Stimulated activated CD4-positive, alpha-beta T cell treated with anti-CD3 and anti-CD28 coated beads, TNF-alpha, amount 100 ng/mL, for 4 hours (primary cell): ENCODE data around the gene CTNNA1.
"Not testable (repeated sequence)": the region's sequence is repeated elsewhere in the genome, so short reads cannot be mapped to it uniquely, and the experiment has no call there.

Experiments
- DNase-seq, 3 experiments: peaks; one replicate each; pipeline ENCODE4 v3.0.0-alpha.2; 2020; ENCODE audit warnings: low read depth in 3 of 3

Gene CTNNA1

GRCh38 chr5:138809391-138809790, 56.2 kb downstream of the CTNNA1 start:
- DNase-seq = no peak

- not testable (repeated sequence) for DNase-seq
Observed at GRCh38 chr5:138810861-138811260, 57.6 kb downstream of the CTNNA1 start.

- no peak for DNase-seq
Observed at GRCh38 chr5:138815529-138815928, 62.3 kb downstream of the CTNNA1 start.

- no peak for DNase-seq
Observed at GRCh38 chr5:138817241-138817640, 64.0 kb downstream of the CTNNA1 start.

GRCh38 chr5:138819081-138819480, 65.9 kb downstream of the CTNNA1 start:
- no peak for DNase-seq

- DNase-seq = no peak
Observed at GRCh38 chr5:138820695-138821094, 67.5 kb downstream of the CTNNA1 start.

GRCh38 chr5:138824516-138824915, 71.3 kb downstream of the CTNNA1 start:
- no peak for DNase-seq

GRCh38 chr5:138824924-138825863, 72.0 kb downstream of the CTNNA1 start:
- no peak for DNase-seq

GRCh38 chr5:138828556-138828955, 75.3 kb downstream of the CTNNA1 start:
- no peak for DNase-seq

- DNase-seq = no peak
Observed at GRCh38 chr5:138829341-138829740, 76.1 kb downstream of the CTNNA1 start.

- DNase-seq = no peak
Observed at GRCh38 chr5:138831703-138832102, 78.5 kb downstream of the CTNNA1 start.

GRCh38 chr5:138832218-138832617, 79.0 kb downstream of the CTNNA1 start:
- no peak for DNase-seq

GRCh38 chr5:138833080-138833479, 79.9 kb downstream of the CTNNA1 start:
- no peak for DNase-seq

- DNase-seq = no peak
Observed at GRCh38 chr5:138833726-138834480, 80.7 kb downstream of the CTNNA1 start.

- not testable (repeated sequence) for DNase-seq
Observed at GRCh38 chr5:138834853-138835252, 81.6 kb downstream of the CTNNA1 start.

GRCh38 chr5:138837160-138837559, 83.9 kb downstream of the CTNNA1 start:
- DNase-seq = no peak

GRCh38 chr5:138840103-138840502, 86.9 kb downstream of the CTNNA1 start:
- no peak for DNase-seq

GRCh38 chr5:138841531-138841930, 88.3 kb downstream of the CTNNA1 start:
- DNase-seq = no peak

- DNase-seq = no peak
Observed at GRCh38 chr5:138843316-138844124, 90.3 kb downstream of the CTNNA1 start.

- DNase-seq = no peak
Observed at GRCh38 chr5:138844125-138844461, 90.9 kb downstream of the CTNNA1 start.

- DNase-seq = no peak
Observed at GRCh38 chr5:138844812-138845513, 91.7 kb downstream of the CTNNA1 start.
